Chondrocyte (in vitro differentiated cells): ENCODE measurements around the gene TMIGD1. TPM values are rescaled to one million over a fixed set of nuclear protein-coding genes. Genes with fewer than 3 reads are reported as not detected.

Source experiments
- DNase-seq: peaks from one replicate; pipeline ENCODE4 v3.0.0; 2021; ENCODE audit warnings: mixed read lengths, low spot score
- H3K27ac Mint-ChIP-seq: one replicate; pipeline ENCODE4 v1.8.0; 2021; ENCODE audit warnings: mild to moderate bottlenecking, moderate library complexity, mixed read lengths; ENCODE audit not compliant: unreplicated experiment
- H3K27me3 Mint-ChIP-seq: 2 replicates; pipeline ENCODE4 v1.8.0; 2021; ENCODE audit warnings: low read depth, mixed read lengths
- H3K36me3 Mint-ChIP-seq: 2 replicates; pipeline ENCODE4 v1.8.0; 2021; ENCODE audit warnings: low read depth, mixed read lengths
- H3K4me1 Mint-ChIP-seq: 2 replicates; pipeline ENCODE4 v1.8.0; 2021; ENCODE audit warnings: low read depth, mild to moderate bottlenecking, mixed read lengths
- H3K4me3 Mint-ChIP-seq: one replicate; pipeline ENCODE4 v1.8.0; 2021; ENCODE audit warnings: mild to moderate bottlenecking, moderate library complexity, mixed read lengths; ENCODE audit not compliant: unreplicated experiment
- H3K9me3 Mint-ChIP-seq: 2 replicates; pipeline ENCODE4 v1.8.0; 2021; ENCODE audit warnings: low read depth, mixed read lengths
- CTCF ChIP-seq: fragments of 200-600 bp; sonication (generic); IDR thresholded peaks from 2 replicates; pipeline ENCODE4 v1.5.0; 2021; ENCODE audit warnings: antibody characterized with exemption, mild to moderate bottlenecking, moderate library complexity
- total RNA-seq: library from RNA; stranded (reverse); gene quantifications from 3 replicates; pipeline ENCODE4 v1.2.1, GENCODE V29; 2021

TMIGD1 gene
- total RNA-seq, 1 donor from 2014 or later, result not detected

DNA sequence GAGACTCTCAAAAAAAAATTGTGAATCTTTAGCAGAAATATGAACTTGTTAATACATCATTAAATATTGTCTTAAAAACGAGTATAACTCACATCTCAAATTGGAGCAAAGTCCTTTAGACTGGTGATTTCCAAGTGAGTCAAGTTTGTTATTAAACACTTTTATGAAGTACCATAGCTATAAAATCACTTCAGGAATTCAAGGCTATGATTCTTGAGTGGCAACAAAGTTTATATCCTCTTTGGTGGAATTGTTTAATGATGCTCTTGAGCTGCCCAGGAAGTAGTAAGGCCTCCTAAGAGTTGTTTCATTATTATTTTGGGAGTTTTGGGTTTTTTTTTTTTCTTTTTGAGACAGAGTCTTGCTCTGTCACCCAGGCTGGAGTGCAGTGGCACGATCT is 25.5 kb downstream of the TMIGD1 start:
- TF ChIP-seq CTCF, result no peak
- Mint-ChIP-seq H3K27me3 (no peaks in the 10 kb centered on the region), H3K4me3 (no peak overlapping the region), H3K4me1 (no peaks in the 10 kb centered on the region), H3K36me3 (no peaks in the 10 kb centered on the region), H3K9me3 (no peaks in the 10 kb centered on the region), H3K27ac (no peak overlapping the region)
- no peak for DNase-seq

DNA sequence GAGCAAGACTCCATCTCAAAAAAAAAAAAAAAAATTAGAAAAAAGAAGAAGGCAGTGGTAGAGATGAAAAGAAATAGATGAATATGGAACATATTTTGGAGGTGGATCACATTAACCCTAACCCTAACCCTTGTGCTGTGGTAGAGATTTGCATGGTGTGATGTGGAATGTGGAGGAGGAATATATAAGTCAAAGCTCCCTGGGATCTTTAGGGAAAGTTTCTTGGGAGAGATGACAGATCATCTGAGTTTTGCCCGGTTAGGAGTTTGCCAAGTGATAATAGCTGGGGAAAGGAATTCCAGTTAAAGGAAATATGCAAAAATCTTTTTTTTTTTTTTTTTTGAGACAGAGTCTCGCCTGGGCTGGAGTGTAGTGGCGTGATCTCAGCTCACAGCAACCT is 29.1 kb downstream of the TMIGD1 start:
- no peak for DNase-seq
- Mint-ChIP-seq H3K27me3 (no peaks in the 10 kb centered on the region), H3K27ac (no peak overlapping the region)

GRCh38 chr17:30302241-30302640 is 31.6 kb downstream of the TMIGD1 start:
- Mint-ChIP-seq H3K4me3 (no peak overlapping the region), H3K27me3 (no peaks in the 10 kb centered on the region), H3K9me3 (no peaks in the 10 kb centered on the region), H3K4me1 (no peaks in the 10 kb centered on the region), H3K27ac (no peak overlapping the region), H3K36me3 (no peaks in the 10 kb centered on the region)
- DNase-seq, result no peak
- no peak for TF ChIP-seq CTCF

More for the DNA sequence above, 29.1 kb downstream of the TMIGD1 start:
- Mint-ChIP-seq H3K4me1 (no peaks in the 10 kb centered on the region), H3K4me3 (no peak overlapping the region), H3K36me3 (no peaks in the 10 kb centered on the region), H3K9me3 (no peaks in the 10 kb centered on the region)
- no peak for TF ChIP-seq CTCF

- no peak overlapping the region for H3K4me3 Mint-ChIP-seq
- H3K4me1 Mint-ChIP-seq, result peaks cover 5% of the 10 kb centered on the region
- no peaks in the 10 kb centered on the region for H3K36me3 Mint-ChIP-seq
- TF ChIP-seq CTCF, result no peak
- H3K27ac Mint-ChIP-seq, result no peak overlapping the region
- no peaks in the 10 kb centered on the region for H3K27me3 Mint-ChIP-seq
- no peak for DNase-seq
- no peaks in the 10 kb centered on the region for H3K9me3 Mint-ChIP-seq
Measured at GRCh38 chr17:30300818-30301217, 33.0 kb downstream of the TMIGD1 start.

GRCh38 chr17:30299000-30299399 is 34.9 kb downstream of the TMIGD1 start:
- Mint-ChIP-seq H3K4me3 (no peak overlapping the region), H3K9me3 (no peaks in the 10 kb centered on the region), H3K27ac (no peak overlapping the region), H3K4me1 (peaks cover 5% of the 10 kb centered on the region), H3K36me3 (no peaks in the 10 kb centered on the region), H3K27me3 (no peaks in the 10 kb centered on the region)
- no peak for DNase-seq
- TF ChIP-seq CTCF, result peak; percentile 78
